Trophoblast cell (in vitro differentiated cells and primary cell): Measurements from ENCODE around the gene AMACR.
"Not testable (repeated sequence)": the region's sequence is repeated elsewhere in the genome, so short reads cannot be mapped to it uniquely, and the experiment has no call there.

ENCODE experiments used
- DNase-seq, 2 donors: peaks; one replicate each; pipeline ENCODE4 v3.0.0-alpha.2; 2016
- H2AFZ ChIP-seq: 2 replicates; pipeline ENCODE4 v1.6.1; 2013; ENCODE audit warnings: low read length, moderate library complexity, mild to moderate bottlenecking; ENCODE audit not compliant: insufficient read depth, poor library complexity
- H2AK5ac ChIP-seq: 2 replicates; pipeline ENCODE4 v1.6.1; 2013; ENCODE audit warnings: mild to moderate bottlenecking, low read length
- H2BK120ac ChIP-seq: 2 replicates; pipeline ENCODE4 v1.6.1; 2013; ENCODE audit warnings: low read length, mild to moderate bottlenecking, moderate library complexity; ENCODE audit not compliant: insufficient read depth, poor library complexity
- H2BK12ac ChIP-seq: 2 replicates; pipeline ENCODE4 v1.6.1; 2013; ENCODE audit warnings: mild to moderate bottlenecking, low read length, moderate library complexity
- H2BK5ac ChIP-seq: 2 replicates; pipeline ENCODE4 v1.6.1; 2013; ENCODE audit warnings: low read length, low read depth, moderate library complexity, mild to moderate bottlenecking; ENCODE audit not compliant: poor library complexity
- H3K14ac ChIP-seq: 2 replicates; pipeline ENCODE4 v1.6.1; 2013; ENCODE audit warnings: mild to moderate bottlenecking, low read length
- H3K18ac ChIP-seq: 2 replicates; pipeline ENCODE4 v1.6.1; 2013; ENCODE audit warnings: mild to moderate bottlenecking, low read length
- H3K23ac ChIP-seq: 2 replicates; pipeline ENCODE4 v1.6.1; 2013; ENCODE audit warnings: low read length
- H3K27ac ChIP-seq: 2 replicates; pipeline ENCODE4 v1.5.1; 2013; ENCODE audit warnings: low read depth, mild to moderate bottlenecking, inconsistent platforms, low read length, moderate library complexity
- H3K27me3 ChIP-seq: 2 replicates; pipeline ENCODE4 v1.6.1; 2013; ENCODE audit warnings: inconsistent platforms, mild to moderate bottlenecking, low read length, moderate library complexity; ENCODE audit not compliant: insufficient read depth
- H3K36me3 ChIP-seq, 2 experiments: 1 replicate in 1 of 2; 2 replicates in 1 of 2; pipeline ENCODE4 v1.6.1; 2013; ENCODE audit warnings: low read length in 2 of 2, mild to moderate bottlenecking in 2 of 2, moderate library complexity in 1 of 2; ENCODE audit not compliant: insufficient read depth in 2 of 2, control insufficient read depth in 1 of 2
- H3K4ac ChIP-seq: 2 replicates; pipeline ENCODE4 v1.6.1; 2013; ENCODE audit warnings: low read depth, mild to moderate bottlenecking, low read length, moderate library complexity
- H3K4me1 ChIP-seq, 2 experiments: 1 replicate in 1 of 2; 2 replicates in 1 of 2; pipeline ENCODE4 v1.6.1; 2013; ENCODE audit warnings: low read length in 2 of 2, mild to moderate bottlenecking in 2 of 2, moderate library complexity in 1 of 2; ENCODE audit not compliant: insufficient read depth in 2 of 2, control insufficient read depth in 1 of 2
- H3K4me2 ChIP-seq: 2 replicates; pipeline ENCODE4 v1.6.1; 2013; ENCODE audit warnings: inconsistent platforms, mild to moderate bottlenecking, low read length, moderate library complexity
- H3K4me3 ChIP-seq: 2 replicates; pipeline ENCODE4 v1.5.1; 2013; ENCODE audit warnings: mild to moderate bottlenecking, low read depth, low read length, inconsistent platforms
- H3K79me1 ChIP-seq: one replicate; pipeline ENCODE4 v1.6.1; 2013; ENCODE audit warnings: low read length
- H3K79me2 ChIP-seq: 2 replicates; pipeline ENCODE4 v1.6.1; 2013; ENCODE audit warnings: low read length, mild to moderate bottlenecking; ENCODE audit not compliant: control insufficient read depth, insufficient read depth, poor library complexity
- H3K9ac ChIP-seq: 2 replicates; pipeline ENCODE4 v1.6.1; 2013; ENCODE audit warnings: mild to moderate bottlenecking, low read length
- H3K9me3 ChIP-seq: 2 replicates; pipeline ENCODE4 v1.6.1; 2013; ENCODE audit warnings: low read depth, mild to moderate bottlenecking, control low read depth, inconsistent platforms, low read length; ENCODE audit not compliant: insufficient read depth
- H4K12ac ChIP-seq: 2 replicates; pipeline ENCODE4 v1.6.1; 2013; ENCODE audit warnings: low read depth, mild to moderate bottlenecking, low read length, moderate library complexity
- H4K8ac ChIP-seq: 2 replicates; pipeline ENCODE4 v1.6.1; 2013; ENCODE audit warnings: low read depth, mild to moderate bottlenecking, low read length, moderate library complexity
- H4K91ac ChIP-seq: one replicate; pipeline ENCODE4 v1.6.1; 2013; ENCODE audit warnings: low read depth, mild to moderate bottlenecking, low read length, moderate library complexity
- WGBS: extraction: QIAGEN DNeasy Blood & Tissue Kit; methylation state at CpG from one replicate; pipeline ENCODE4 v1.1.7; 2013; ENCODE audit warnings: missing lambda C conversion rate; ENCODE audit not compliant: insufficient read length, insufficient coverage; ENCODE audit errors: extremely low coverage; 5-methylcytosine and 5-hydroxymethylcytosine counted together

The AMACR gene

DNA sequence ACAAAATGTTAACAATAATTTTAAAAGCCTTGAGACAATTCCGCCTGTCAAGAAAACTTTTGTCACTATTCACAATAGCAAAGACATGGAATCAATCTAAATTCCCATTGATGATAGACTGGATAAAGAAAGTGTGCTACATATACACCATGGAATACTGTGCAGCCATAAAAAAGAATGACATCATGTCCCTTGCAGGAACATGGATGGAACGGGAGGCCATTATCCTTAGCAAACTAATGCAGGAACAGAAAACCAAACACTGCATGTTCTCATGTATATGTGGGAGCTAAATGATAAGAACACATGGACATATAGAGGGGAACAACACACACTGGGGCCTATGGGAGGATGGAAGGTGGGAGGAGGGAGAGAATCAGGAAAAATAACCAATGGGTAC is 22.7 kb upstream of the AMACR start:
- H3K4me1 ChIP-seq, H3K27ac ChIP-seq, H3K9ac ChIP-seq, H3K18ac ChIP-seq, H2BK12ac ChIP-seq, H2AK5ac ChIP-seq, DNase-seq, H4K12ac ChIP-seq, H3K27me3 ChIP-seq, H3K79me1 ChIP-seq, H3K4me3 ChIP-seq, H3K4ac ChIP-seq, H3K4me2 ChIP-seq, H2BK5ac ChIP-seq, H3K23ac ChIP-seq, H3K14ac ChIP-seq, H4K91ac ChIP-seq, H2AFZ ChIP-seq, H3K9me3 ChIP-seq, H2BK120ac ChIP-seq, H3K36me3 ChIP-seq, H4K8ac ChIP-seq, H3K79me2 ChIP-seq: not testable (repeated sequence)
- WGBS, result no CpG with 5 or more reads among the region's 2 CpGs

DNA sequence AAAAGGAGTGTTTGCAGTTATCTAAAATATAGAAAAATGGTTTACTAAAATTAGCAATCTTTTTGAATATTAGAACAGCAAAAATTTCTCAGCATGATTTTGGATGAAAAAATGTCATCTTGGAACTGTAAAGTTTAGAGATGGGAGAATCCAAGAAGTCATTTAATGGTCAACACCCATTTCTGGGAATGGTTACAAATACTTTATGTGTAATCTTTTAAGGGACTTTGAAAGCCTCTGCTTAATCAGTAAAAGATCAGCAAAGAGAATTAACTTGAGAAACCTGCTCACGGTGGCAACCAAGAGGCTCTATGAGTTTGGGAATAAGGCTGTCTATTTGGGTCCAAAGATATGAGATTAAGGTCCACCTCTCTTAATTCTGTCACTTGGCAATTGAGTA is 22.2 kb upstream of the AMACR start:
- Histone ChIP-seq H3K4me3 (no peak overlapping the region), H3K9me3 (no peaks in the 10 kb centered on the region)
- no peak for DNase-seq

DNA sequence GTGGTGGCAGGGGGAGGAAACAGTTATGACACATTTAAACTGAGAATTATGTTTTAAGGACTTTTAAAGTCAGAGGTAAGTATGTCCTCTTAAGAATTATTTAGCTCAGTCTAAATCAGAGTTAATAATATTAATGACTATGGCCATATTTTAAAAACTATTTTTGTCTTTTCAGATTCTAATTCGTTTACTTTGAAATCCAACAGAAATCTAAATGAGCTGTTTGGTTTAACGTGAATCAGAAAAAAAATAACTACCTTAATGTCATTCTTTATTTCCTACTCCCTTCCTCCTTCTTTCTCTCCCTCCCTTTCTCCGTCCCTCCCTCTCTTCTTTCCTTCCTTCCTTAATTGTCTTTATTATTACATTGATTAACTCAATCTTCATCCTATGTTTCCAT is 20.5 kb upstream of the AMACR start:
- no peak overlapping the region for H3K4ac ChIP-seq
- no peaks in the 10 kb centered on the region for H3K79me2 ChIP-seq
- H3K4me1 ChIP-seq, result no peaks in the 10 kb centered on the region
- no peak overlapping the region for H3K9ac ChIP-seq
- no peak overlapping the region for H3K27ac ChIP-seq
- H2AK5ac ChIP-seq, result no peak overlapping the region
- H4K91ac ChIP-seq, result no peak overlapping the region
- no peaks in the 10 kb centered on the region for H3K79me1 ChIP-seq
- no peak overlapping the region for H2BK120ac ChIP-seq
- H3K36me3 ChIP-seq, result no peaks in the 10 kb centered on the region
- no peak overlapping the region for H3K4me2 ChIP-seq
- H3K23ac ChIP-seq, result no peak overlapping the region
- no peak overlapping the region for H3K14ac ChIP-seq
- H3K27me3 ChIP-seq, result no peaks in the 10 kb centered on the region
- no peak overlapping the region for H2AFZ ChIP-seq
- H3K4me3 ChIP-seq, result no peak overlapping the region
- DNase-seq, result no peak
- no peak overlapping the region for H3K18ac ChIP-seq
- H3K9me3 ChIP-seq, result no peaks in the 10 kb centered on the region
- WGBS, result 100% methylated on average over 1 of the region's 3 CpGs
- H4K8ac ChIP-seq, result no peak overlapping the region
- H2BK12ac ChIP-seq, result no peak overlapping the region
- no peak overlapping the region for H4K12ac ChIP-seq
- H2BK5ac ChIP-seq, result no peak overlapping the region

More for the DNA sequence above, 22.2 kb upstream of the AMACR start:
- WGBS, result no CpG with 5 or more reads among the region's 1 CpG
- Histone ChIP-seq H3K4ac (no peak overlapping the region), H3K18ac (no peak overlapping the region), H3K4me1 (no peaks in the 10 kb centered on the region), H3K79me2 (no peaks in the 10 kb centered on the region), H3K23ac (no peak overlapping the region), H2BK120ac (no peak overlapping the region), H3K79me1 (no peaks in the 10 kb centered on the region), H3K27ac (no peak overlapping the region), H4K12ac (no peak overlapping the region), H4K91ac (no peak overlapping the region), H3K36me3 (no peaks in the 10 kb centered on the region), H4K8ac (no peak overlapping the region), H2BK5ac (no peak overlapping the region), H3K9ac (no peak overlapping the region), H2BK12ac (no peak overlapping the region), H3K27me3 (no peaks in the 10 kb centered on the region), H2AK5ac (no peak overlapping the region), H2AFZ (no peak overlapping the region), H3K4me2 (no peak overlapping the region), H3K14ac (no peak overlapping the region)

DNA sequence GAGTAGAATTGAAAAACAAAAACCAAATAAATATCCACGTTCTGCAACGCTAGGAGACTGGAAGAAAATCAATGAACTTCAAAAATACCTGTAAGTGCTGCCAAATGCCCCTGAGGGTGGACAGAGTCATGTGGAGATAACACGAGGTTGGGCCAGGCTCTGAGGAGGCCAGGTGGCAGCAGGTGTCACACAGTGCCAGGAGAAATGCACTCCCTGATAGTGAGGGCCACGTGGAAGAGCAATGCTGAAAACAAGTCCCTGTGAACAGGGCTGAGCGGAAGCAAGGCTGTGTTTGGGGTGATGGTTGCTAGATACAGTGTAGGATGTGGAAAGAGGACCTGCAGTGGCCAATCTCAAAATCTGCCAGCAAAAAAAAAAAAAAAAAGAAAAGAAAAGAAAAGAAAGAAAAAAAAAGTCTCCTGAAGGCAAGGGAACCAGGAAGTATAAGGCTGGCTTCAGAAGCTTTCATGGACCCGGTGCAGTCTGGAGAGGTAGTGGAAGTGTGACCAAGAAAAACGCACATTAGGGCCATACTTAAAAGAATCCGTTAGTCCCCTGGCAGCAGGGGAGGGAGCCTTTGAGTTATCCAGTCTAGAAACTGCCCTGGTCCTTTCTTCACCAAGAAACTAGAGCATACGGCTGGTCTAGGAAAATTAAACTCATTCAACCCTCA is 18.4 kb upstream of the AMACR start:
- Histone ChIP-seq H3K27me3 (no peaks in the 10 kb centered on the region), H3K79me2 (no peaks in the 10 kb centered on the region), H2BK5ac (no peak overlapping the region), H3K23ac (no peak overlapping the region), H4K91ac (no peak overlapping the region), H3K14ac (no peak overlapping the region), H2BK120ac (no peak overlapping the region), H2AK5ac (no peak overlapping the region), H3K4me2 (no peak overlapping the region), H4K12ac (no peak overlapping the region), H3K27ac (no peak overlapping the region), H4K8ac (no peak overlapping the region), H3K79me1 (peaks cover 2% of the 10 kb centered on the region), H3K4me1 (peaks cover 0 to 7% of the 10 kb centered on the region in 2 experiments), H3K36me3 (no peaks in the 10 kb centered on the region), H3K4ac (no peak overlapping the region), H3K9ac (no peak overlapping the region), H3K4me3 (no peak overlapping the region), H2AFZ (no peak overlapping the region), H3K9me3 (no peaks in the 10 kb centered on the region), H2BK12ac (no peak overlapping the region), H3K18ac (no peak overlapping the region)
- DNase-seq, result no peak
- no CpG with 5 or more reads among the region's 9 CpGs for WGBS
